Measurements from ENCODE around the gene EVX1.

Gene EVX1

GRCh38 chr7:27245798-27246691 is 3.4 kb downstream of the EVX1 start:
- H3K27ac ChIP-seq = no peak overlapping the region
- TF ChIP-seq CTCF (conservative IDR thresholded peaks at IDR 0.05) = no peak

DNA sequence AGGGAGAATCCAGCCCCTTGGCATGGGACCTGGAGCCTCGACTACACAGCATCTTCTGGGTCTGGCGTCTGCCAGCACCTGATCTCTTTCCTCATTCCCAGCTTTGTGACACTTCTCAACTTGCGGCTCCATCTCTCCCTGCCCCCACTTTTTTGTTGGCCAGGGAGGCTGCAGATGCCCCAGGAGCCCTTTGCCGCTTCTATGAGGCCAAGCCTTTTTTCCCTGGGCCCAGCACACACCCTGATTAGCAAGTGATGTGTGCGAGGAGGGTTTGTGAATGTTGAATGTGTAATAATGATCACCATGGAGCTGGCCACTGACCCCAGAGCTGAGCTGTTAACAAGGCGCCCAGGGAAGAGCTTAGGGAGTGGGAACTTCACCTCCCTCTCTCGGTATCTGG is 4.4 kb downstream of the EVX1 start:
- H3K27ac ChIP-seq = no peak overlapping the region
- TF ChIP-seq CTCF (conservative IDR thresholded peaks at IDR 0.05) = no peak

- TF ChIP-seq CTCF (conservative IDR thresholded peaks at IDR 0.05) = no peak
- no peak overlapping the region for H3K27ac ChIP-seq
Measured at GRCh38 chr7:27247452-27248426, 5.1 kb downstream of the EVX1 start.

DNA sequence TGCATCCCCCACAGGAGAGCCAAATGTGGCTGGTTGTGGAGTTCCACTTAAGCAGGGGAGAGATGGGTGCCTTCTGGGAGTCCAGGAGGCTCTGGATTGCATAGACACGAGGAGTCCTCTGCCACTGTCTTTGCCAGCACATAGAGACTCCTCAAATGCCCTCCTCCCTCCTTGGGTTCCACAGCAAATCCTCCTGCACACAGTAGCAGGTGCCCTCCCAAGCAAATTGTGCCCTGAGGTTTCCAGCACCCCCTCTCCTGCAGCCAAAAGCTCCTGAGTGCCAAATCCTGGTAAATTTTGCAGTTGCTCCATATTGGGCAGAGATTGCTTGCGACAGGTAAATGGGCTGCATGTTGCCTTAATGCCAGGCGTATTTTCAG is 5.8 kb downstream of the EVX1 start:
- no peak overlapping the region for H3K27ac ChIP-seq
- TF ChIP-seq CTCF (conservative IDR thresholded peaks at IDR 0.05) = no peak

DNA sequence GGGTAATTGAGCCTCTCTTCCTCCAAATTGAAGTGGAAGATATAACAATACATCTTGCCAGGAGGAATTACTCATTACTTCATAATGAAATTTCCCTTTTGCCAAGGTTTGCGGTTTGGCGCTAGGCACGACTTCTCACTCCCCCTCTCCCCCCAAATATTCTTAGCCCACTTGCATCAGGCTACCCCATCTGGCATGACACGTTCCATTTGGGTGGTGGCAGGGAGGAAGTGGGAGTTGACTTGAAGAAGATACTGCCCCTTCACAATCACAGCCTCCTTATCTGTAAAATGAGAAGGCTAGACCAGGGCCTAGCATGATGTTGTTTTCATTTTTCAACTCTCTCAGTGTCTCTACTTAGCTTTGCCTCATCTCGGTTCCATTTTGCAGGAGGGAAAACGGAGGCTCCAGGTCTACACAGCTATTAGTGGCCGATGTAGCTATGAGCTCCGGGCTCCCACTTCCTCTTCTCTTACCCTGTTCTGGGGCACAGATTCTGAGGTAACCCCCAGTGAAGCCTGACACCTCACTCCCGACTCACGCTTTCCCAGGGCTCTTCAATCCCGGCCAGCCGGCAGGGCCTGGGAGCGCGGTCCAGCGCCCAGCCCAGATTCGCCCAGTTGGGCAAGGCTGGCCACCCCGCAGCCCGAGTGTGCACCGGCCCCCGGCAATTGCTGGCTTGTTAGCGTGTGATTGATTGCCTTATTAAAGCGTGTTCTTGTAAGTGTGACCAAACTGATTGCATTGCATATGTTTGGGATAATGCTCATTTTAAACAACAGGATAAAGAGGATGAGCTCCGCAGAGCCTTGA is 6.5 kb downstream of the EVX1 start:
- no peak overlapping the region for H3K27ac ChIP-seq

More for the DNA sequence above, 6.5 kb downstream of the EVX1 start:
- TF ChIP-seq CTCF (conservative IDR thresholded peaks at IDR 0.05) = no peak

Data from VCaP (cell line).